Effector memory CD8-positive, alpha-beta T cell (primary cell): ENCODE data around the gene CLDN34.

Experiments used
- ATAC-seq: fragments of 150-1000 bp; cut with Tn5 transposase; replicated peaks from 2 replicates; pipeline ENCODE4 v1.10.0; 2021; ENCODE audit warnings: mild to moderate bottlenecking, moderate library complexity
- DNase-seq, 3 experiments: peaks; one replicate each; pipeline ENCODE4 v3.0.0; 2021
- H3K27ac Mint-ChIP-seq, 2 donors: one replicate each; pipeline ENCODE4 v1.8.0; 2022; ENCODE audit warnings: mild to moderate bottlenecking in 2 of 2, mixed read lengths in 2 of 2, moderate library complexity in 2 of 2
- H3K27me3 Mint-ChIP-seq, 2 donors: one replicate each; pipeline ENCODE4 v1.8.0; 2022; ENCODE audit warnings: mixed read lengths in 2 of 2
- H3K36me3 Mint-ChIP-seq: one replicate; pipeline ENCODE4 v1.8.0; 2022; ENCODE audit warnings: mild to moderate bottlenecking, moderate library complexity, mixed read lengths; ENCODE audit not compliant: insufficient read depth
- H3K4me1 Mint-ChIP-seq, 2 donors: one replicate each; pipeline ENCODE4 v1.8.0; 2022; ENCODE audit warnings: low read depth in 2 of 2, mixed read lengths in 2 of 2
- H3K4me3 Mint-ChIP-seq, 2 donors: one replicate each; pipeline ENCODE4 v1.8.0; 2022; ENCODE audit warnings: mild to moderate bottlenecking in 2 of 2, mixed read lengths in 2 of 2, moderate library complexity in 2 of 2
- H3K9me3 Mint-ChIP-seq, 2 donors: one replicate each; pipeline ENCODE4 v1.8.0; 2022; ENCODE audit warnings: mixed read lengths in 2 of 2

The CLDN34 gene

GRCh38 chrX:9947131-9947794 is 19.9 kb upstream of the CLDN34 start:
- no peak overlapping the region for H3K4me3 Mint-ChIP-seq
- peaks cover under 1 to 7% of the 10 kb centered on the region in 2 donors for H3K4me1 Mint-ChIP-seq
- H3K27ac Mint-ChIP-seq: no peak overlapping the region
- H3K9me3 Mint-ChIP-seq: no peaks in the 10 kb centered on the region
- DNase-seq (no peak), ATAC-seq (no peak)
- H3K27me3 Mint-ChIP-seq: peaks cover 0 to 10% of the 10 kb centered on the region in 2 donors
- peaks cover 4% of the 10 kb centered on the region for H3K36me3 Mint-ChIP-seq

DNA sequence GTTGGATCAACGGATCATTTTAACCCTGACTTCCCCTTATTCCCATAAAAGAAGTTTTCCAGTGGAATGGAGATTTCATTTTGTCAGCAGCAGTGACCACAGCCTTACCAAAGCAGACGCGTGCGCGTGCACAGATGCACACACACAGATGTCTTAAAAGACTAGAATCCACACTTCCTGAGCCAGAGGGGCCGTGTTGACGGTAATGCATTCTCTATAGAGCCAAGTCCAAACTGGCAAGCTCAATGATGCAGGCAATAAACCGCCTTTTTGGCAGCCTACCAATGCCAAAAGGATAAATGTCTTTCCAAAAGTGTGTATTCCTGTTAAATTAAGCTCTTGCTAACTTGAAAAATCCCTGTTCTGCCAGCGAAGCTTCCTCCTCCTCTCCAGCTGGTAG is 18.8 kb upstream of the CLDN34 start:
- ATAC-seq (no peak), DNase-seq (no peak)

DNA sequence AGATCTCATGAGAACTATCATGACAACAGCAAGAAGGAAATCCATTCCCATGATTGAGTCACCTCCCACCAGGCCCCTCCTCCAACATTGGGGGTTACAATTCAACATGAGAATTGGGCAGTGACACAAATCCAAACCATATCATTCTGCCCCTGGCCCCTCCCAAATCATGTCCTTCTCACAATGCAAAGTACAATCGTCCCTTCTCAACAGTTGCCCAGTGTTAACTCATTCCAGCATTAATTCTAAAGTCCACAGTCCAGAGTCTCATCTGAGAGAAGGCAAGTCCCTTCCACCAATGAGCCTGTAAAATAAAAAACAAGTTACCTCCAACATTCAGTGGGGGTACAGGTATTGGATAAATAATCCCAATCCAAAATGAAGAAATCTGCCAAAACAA is 14.9 kb upstream of the CLDN34 start:
- no peaks in the 10 kb centered on the region for H3K9me3 Mint-ChIP-seq
- DNase-seq (no peak), ATAC-seq (no peak)
- H3K4me3 Mint-ChIP-seq: no peak overlapping the region
- H3K27me3 Mint-ChIP-seq: peaks cover 0 to 10% of the 10 kb centered on the region in 2 donors
- peaks cover 4% of the 10 kb centered on the region for H3K36me3 Mint-ChIP-seq
- no peaks in the 10 kb centered on the region for H3K4me1 Mint-ChIP-seq
- no peak overlapping the region for H3K27ac Mint-ChIP-seq

More for the DNA sequence above, 18.8 kb upstream of the CLDN34 start:
- H3K4me1 Mint-ChIP-seq: peaks cover 0 to under 1% of the 10 kb centered on the region in 2 donors
- H3K4me3 Mint-ChIP-seq: no peak overlapping the region
- no peaks in the 10 kb centered on the region for H3K9me3 Mint-ChIP-seq
- H3K27me3 Mint-ChIP-seq: peaks cover 0 to 10% of the 10 kb centered on the region in 2 donors
- H3K27ac Mint-ChIP-seq: no peak overlapping the region
- peaks cover 4% of the 10 kb centered on the region for H3K36me3 Mint-ChIP-seq

- no peak overlapping the region for H3K4me3 Mint-ChIP-seq
- no peak overlapping the region for H3K27ac Mint-ChIP-seq
- H3K9me3 Mint-ChIP-seq: no peaks in the 10 kb centered on the region
- ATAC-seq (no peak), DNase-seq (no peak)
- H3K4me1 Mint-ChIP-seq: no peaks in the 10 kb centered on the region
- peaks cover 0 to 4% of the 10 kb centered on the region in 2 donors for H3K27me3 Mint-ChIP-seq
- peaks cover 4% of the 10 kb centered on the region for H3K36me3 Mint-ChIP-seq
Measured at GRCh38 chrX:9953396-9953795, 13.8 kb upstream of the CLDN34 start.

DNA sequence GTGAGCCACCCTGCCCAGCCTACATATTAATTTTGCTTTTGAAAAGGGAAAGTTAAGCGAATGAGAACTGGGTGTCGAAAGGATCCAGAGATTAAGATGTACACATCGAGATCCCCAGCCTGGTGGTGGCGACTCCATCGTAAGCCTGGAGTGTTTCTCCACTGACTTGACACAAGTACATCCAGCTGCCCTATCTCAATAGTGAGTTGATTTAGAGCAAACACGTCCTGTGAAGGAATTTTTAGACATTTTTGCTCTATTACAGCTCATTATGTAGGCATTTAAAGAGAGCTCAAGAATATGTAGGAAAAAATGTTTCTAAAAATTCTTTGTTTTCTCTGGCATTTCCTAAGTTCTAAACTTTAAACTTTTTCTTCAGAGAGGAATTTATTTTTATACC is 11.7 kb upstream of the CLDN34 start:
- no peaks in the 10 kb centered on the region for H3K4me1 Mint-ChIP-seq
- H3K27me3 Mint-ChIP-seq: peaks cover 12 to 17% of the 10 kb centered on the region in 2 donors
- no peak overlapping the region for H3K4me3 Mint-ChIP-seq
- H3K9me3 Mint-ChIP-seq: no peaks in the 10 kb centered on the region
- peaks cover 4% of the 10 kb centered on the region for H3K36me3 Mint-ChIP-seq
- no peak overlapping the region for H3K27ac Mint-ChIP-seq
- no peak for DNase-seq
- no peak for ATAC-seq

GRCh38 chrX:9957743-9958142 is 9.4 kb upstream of the CLDN34 start:
- H3K36me3 Mint-ChIP-seq: no peaks in the 10 kb centered on the region
- no peaks in the 10 kb centered on the region for H3K9me3 Mint-ChIP-seq
- no peak overlapping the region for H3K4me3 Mint-ChIP-seq
- peaks cover 20 to 32% of the 10 kb centered on the region in 2 donors for H3K27me3 Mint-ChIP-seq
- no peak for ATAC-seq
- H3K27ac Mint-ChIP-seq: no peak overlapping the region
- no peaks in the 10 kb centered on the region for H3K4me1 Mint-ChIP-seq
- DNase-seq: no peak

DNA sequence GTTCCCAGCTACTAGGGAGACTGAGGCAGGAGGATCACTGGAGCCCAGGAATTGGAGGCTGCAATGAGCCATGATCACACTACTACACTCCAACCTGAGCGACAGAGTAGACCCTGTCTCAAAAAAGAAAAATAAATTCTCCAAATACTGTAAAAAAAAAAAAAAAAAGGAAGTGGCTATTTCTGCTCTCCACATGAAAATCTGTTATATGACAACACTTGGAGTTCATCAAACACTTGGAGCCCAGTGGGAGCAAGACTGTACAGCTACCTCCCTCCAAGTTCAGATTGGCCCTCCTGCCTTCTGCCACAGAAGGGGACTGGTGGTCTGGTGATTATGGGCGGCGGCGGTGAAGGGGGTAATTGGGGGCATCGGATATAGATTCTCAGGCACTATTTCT is 9.0 kb upstream of the CLDN34 start:
- DNase-seq (no peak), ATAC-seq (no peak)
- H3K9me3 Mint-ChIP-seq: no peaks in the 10 kb centered on the region
- H3K4me3 Mint-ChIP-seq: no peak overlapping the region
- no peaks in the 10 kb centered on the region for H3K36me3 Mint-ChIP-seq
- H3K4me1 Mint-ChIP-seq: no peaks in the 10 kb centered on the region
- H3K27me3 Mint-ChIP-seq: peaks cover 20 to 32% of the 10 kb centered on the region in 2 donors
- no peak overlapping the region for H3K27ac Mint-ChIP-seq

- no peaks in the 10 kb centered on the region for H3K9me3 Mint-ChIP-seq
- ATAC-seq (no peak), DNase-seq (no peak)
- peaks cover 0 to 2% of the 10 kb centered on the region in 2 donors for H3K4me1 Mint-ChIP-seq
- peaks cover 27 to 43% of the 10 kb centered on the region in 2 donors for H3K27me3 Mint-ChIP-seq
- no peaks in the 10 kb centered on the region for H3K36me3 Mint-ChIP-seq
- H3K4me3 Mint-ChIP-seq: no peak overlapping the region
- no peak overlapping the region for H3K27ac Mint-ChIP-seq
Measured at GRCh38 chrX:9961750-9962149, 5.4 kb upstream of the CLDN34 start.

GRCh38 chrX:9977635-9978034 is 10.5 kb downstream of the CLDN34 start:
- Mint-ChIP-seq H3K27me3 (no peaks in the 10 kb centered on the region), H3K9me3 (no peaks in the 10 kb centered on the region), H3K4me3 (no peak overlapping the region), H3K4me1 (no peaks in the 10 kb centered on the region), H3K36me3 (no peaks in the 10 kb centered on the region), H3K27ac (no peak overlapping the region)
- no peak for ATAC-seq
- DNase-seq: no peak

GRCh38 chrX:9980401-9980800 is 13.2 kb downstream of the CLDN34 start:
- DNase-seq (no peak), ATAC-seq (no peak)
- Mint-ChIP-seq H3K4me3 (no peak overlapping the region), H3K27me3 (peaks cover 0 to 8% of the 10 kb centered on the region in 2 donors), H3K4me1 (no peaks in the 10 kb centered on the region), H3K9me3 (no peaks in the 10 kb centered on the region), H3K36me3 (no peaks in the 10 kb centered on the region), H3K27ac (no peak overlapping the region)

GRCh38 chrX:9980927-9981326 is 13.8 kb downstream of the CLDN34 start:
- DNase-seq (no peak), ATAC-seq (no peak)
- H3K4me3 Mint-ChIP-seq: no peak overlapping the region
- peaks cover 0 to 9% of the 10 kb centered on the region in 2 donors for H3K27me3 Mint-ChIP-seq
- H3K4me1 Mint-ChIP-seq: no peaks in the 10 kb centered on the region
- no peaks in the 10 kb centered on the region for H3K9me3 Mint-ChIP-seq
- no peaks in the 10 kb centered on the region for H3K36me3 Mint-ChIP-seq
- no peak overlapping the region for H3K27ac Mint-ChIP-seq

DNA sequence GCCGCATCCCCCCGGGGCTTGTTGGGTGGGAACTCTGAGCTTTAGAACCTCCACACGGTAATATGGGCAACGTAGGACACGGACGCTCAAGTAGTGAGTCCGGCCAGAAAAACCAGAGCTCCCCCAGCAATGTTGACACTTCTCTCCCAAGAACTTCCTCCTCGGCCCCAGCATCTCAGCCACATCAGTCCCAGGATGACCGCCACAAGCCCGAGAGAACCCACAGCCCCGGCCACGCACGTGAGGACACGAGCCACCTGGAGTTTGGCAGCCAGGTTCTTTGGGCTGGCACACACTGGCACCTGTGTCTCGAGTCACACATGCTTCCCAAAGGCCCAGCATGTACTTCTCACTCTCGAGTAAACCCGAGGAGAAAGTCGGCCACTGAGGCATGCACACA is 16.3 kb downstream of the CLDN34 start:
- no peak for ATAC-seq
- Mint-ChIP-seq H3K4me1 (no peaks in the 10 kb centered on the region), H3K4me3 (no peak overlapping the region)

GRCh38 chrX:9983846-9984245 is 16.7 kb downstream of the CLDN34 start:
- Mint-ChIP-seq H3K27me3 (peaks cover 0 to 9% of the 10 kb centered on the region in 2 donors), H3K4me1 (no peaks in the 10 kb centered on the region), H3K27ac (no peak overlapping the region), H3K36me3 (no peaks in the 10 kb centered on the region), H3K4me3 (no peak overlapping the region), H3K9me3 (no peaks in the 10 kb centered on the region)
- ATAC-seq: no peak
- DNase-seq: no peak

More for the DNA sequence above, 16.3 kb downstream of the CLDN34 start:
- Mint-ChIP-seq H3K9me3 (no peaks in the 10 kb centered on the region), H3K36me3 (no peaks in the 10 kb centered on the region), H3K27me3 (peaks cover 0 to 9% of the 10 kb centered on the region in 2 donors), H3K27ac (no peak overlapping the region)
- no peak for DNase-seq

GRCh38 chrX:9988762-9989161 is 21.6 kb downstream of the CLDN34 start:
- ATAC-seq (no peak), DNase-seq (no peak)
- H3K27ac Mint-ChIP-seq: no peak overlapping the region
- no peak overlapping the region for H3K4me3 Mint-ChIP-seq
- H3K36me3 Mint-ChIP-seq: no peaks in the 10 kb centered on the region
- no peaks in the 10 kb centered on the region for H3K4me1 Mint-ChIP-seq
- no peaks in the 10 kb centered on the region for H3K9me3 Mint-ChIP-seq
- H3K27me3 Mint-ChIP-seq: peaks cover 0 to 9% of the 10 kb centered on the region in 2 donors
